Aorta (tissue), 5 donors: Measurements from ENCODE around the gene GPR107. TPM values are rescaled to one million over a fixed set of nuclear protein-coding genes. Genes with fewer than 3 reads are reported as not detected.
"Not testable (repeated sequence)": the region's sequence is repeated elsewhere in the genome, so short reads cannot be mapped to it uniquely, and the experiment has no call there.

Source experiments
- ATAC-seq: fragments of 200-7000 bp; cut with Tn5 transposase; one replicate; pipeline ENCODE4 v1.9.1; 2022; ENCODE audit warnings: moderate library complexity; ENCODE audit not compliant: low FRiP score
- DNase-seq, 2 donors: peaks; one replicate each; pipeline ENCODE4 v3.0.0-alpha.2; 2020
- H3K27ac ChIP-seq, 2 donors: one replicate each; pipeline ENCODE4 v1.5.1; 2013; ENCODE audit warnings: low read length in 2 of 2, mild to moderate bottlenecking in 2 of 2, moderate library complexity in 2 of 2, control low read depth in 1 of 2, inconsistent platforms in 1 of 2, low read depth in 1 of 2
- H3K27me3 ChIP-seq, 2 donors: one replicate each; pipeline ENCODE4 v1.6.1; 2013; ENCODE audit warnings: control low read depth in 1 of 2, low read length in 1 of 2, mild to moderate bottlenecking in 1 of 2, moderate library complexity in 1 of 2; ENCODE audit not compliant: insufficient read depth in 2 of 2, control insufficient read depth in 1 of 2
- H3K36me3 ChIP-seq, 2 donors: one replicate each; pipeline ENCODE4 v1.6.1; 2013; ENCODE audit warnings: control low read depth in 1 of 2, low read length in 1 of 2, mild to moderate bottlenecking in 1 of 2; ENCODE audit not compliant: insufficient read depth in 2 of 2, control insufficient read depth in 1 of 2
- H3K4me1 ChIP-seq, 2 donors: one replicate each; pipeline ENCODE4 v1.6.1; 2013; ENCODE audit warnings: low read length in 2 of 2, control low read depth in 1 of 2, mild to moderate bottlenecking in 1 of 2, moderate library complexity in 1 of 2; ENCODE audit not compliant: insufficient read depth in 2 of 2, control insufficient read depth in 1 of 2
- H3K4me3 ChIP-seq, 2 donors: one replicate each; pipeline ENCODE4 v1.5.1; 2013; ENCODE audit warnings: low read length in 2 of 2, control low read depth in 1 of 2, mild to moderate bottlenecking in 1 of 2
- H3K9me3 ChIP-seq: one replicate; pipeline ENCODE4 v1.6.1; 2013; ENCODE audit warnings: mild to moderate bottlenecking, low read length; ENCODE audit not compliant: control insufficient read depth
- WGBS, 2 donors: extraction: QIAGEN DNeasy Blood & Tissue Kit; methylation state at CpG; one replicate each; pipeline ENCODE4 v1.1.7; 2013; 5-methylcytosine and 5-hydroxymethylcytosine counted together
- intact Hi-C, 2 donors: fragments of 100-400 bp; cut with DNase I; formaldehyde crosslinking; loops; one replicate each; pipeline versions ENCODE4 v1.14.2 to v1.15.0; 2022
- polyA plus RNA-seq, 2 donors: library from polyadenylated mRNA; stranded (reverse); fragments of 200-250 nt; gene quantifications; one replicate each; pipeline ENCODE4 v1.2.3, GENCODE V29; 2013
- total RNA-seq, 2 donors: library from RNA; stranded (reverse); fragmentation: NEBNext Ultra II Directional; extraction: Animal tissue kit (Norgen Biotek cat#: 25700); gene quantifications; one replicate each; pipeline ENCODE4 v1.2.1, GENCODE V29; 2021
- donor health status: healthy with polysubstance abuse.
- donor health status: Bipolar disorder and iron deficiency.
- donor health status: DM: no; HTN: no; CAD: no.
- donor health status: DM: no; HTN: no; CAD: no.
- donor health status: DM: yes; HTN: yes; CAD: no.

GPR107 gene
- total and polyA plus RNA-seq, 4 donors: 7.4 to 48.2 (median 35.1) TPM

DNA sequence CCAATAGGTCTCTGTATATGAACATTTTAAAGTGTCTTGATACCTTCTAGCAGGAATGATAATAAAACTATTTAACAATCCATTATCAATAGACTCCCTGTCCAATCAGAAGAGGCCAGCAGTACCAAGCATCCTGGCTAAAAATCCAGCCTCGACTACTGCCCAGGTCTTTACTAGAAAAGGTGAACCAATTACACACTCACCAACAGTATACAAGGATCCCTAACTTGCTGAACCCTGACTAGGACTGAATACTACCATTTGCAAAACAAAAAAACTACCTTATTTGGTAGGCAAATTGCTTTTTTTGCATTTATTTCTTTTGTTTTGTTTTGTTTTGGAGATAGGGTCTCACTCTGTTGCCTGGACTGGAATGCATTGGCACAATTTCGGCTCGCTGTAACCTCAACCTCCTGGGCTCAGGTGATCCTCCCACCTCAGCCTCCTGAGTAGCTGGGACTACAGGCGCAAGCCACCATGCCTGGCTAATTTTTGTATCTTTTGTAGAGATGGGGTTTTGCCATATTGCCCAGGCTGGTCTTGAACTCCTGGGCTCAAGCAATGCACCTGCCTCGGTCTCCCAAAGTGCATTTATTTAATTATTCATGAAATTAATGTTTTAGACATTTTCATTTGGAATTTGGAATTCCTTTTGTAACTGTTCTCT is 38.2 kb upstream of the GPR107 start:
- Histone ChIP-seq H3K9me3 (peaks cover 3% of the 10 kb centered on the region), H3K36me3 (peaks cover 0 to 2% of the 10 kb centered on the region in 2 donors), H3K4me1 (peaks cover 0 to 2% of the 10 kb centered on the region in 2 donors), H3K4me3 (no peak overlapping the region), H3K27me3 (no peaks in the 10 kb centered on the region), H3K27ac (no peak overlapping the region)
- WGBS, 2 donors: 96 to 97% methylated on average over 5 of the region's 5 CpGs
- no peak for ATAC-seq
- intact Hi-C loops: no loop called here
- no peak for DNase-seq

GRCh38 chr9:130017076-130017475 is 36.6 kb upstream of the GPR107 start:
- Histone ChIP-seq H3K9me3 (no peaks in the 10 kb centered on the region), H3K27me3 (no peaks in the 10 kb centered on the region), H3K36me3 (no peaks in the 10 kb centered on the region), H3K27ac (peak overlapping the region; percentile 37 to 87), H3K4me1 (peaks cover 0 to 2% of the 10 kb centered on the region in 2 donors), H3K4me3 (no peak overlapping the region)
- no peak for DNase-seq
- no peak for ATAC-seq
- intact Hi-C loops: no loop called here
- 5 to 8% methylated on average over 2 of the region's 2 CpGs for WGBS, 2 donors

DNA sequence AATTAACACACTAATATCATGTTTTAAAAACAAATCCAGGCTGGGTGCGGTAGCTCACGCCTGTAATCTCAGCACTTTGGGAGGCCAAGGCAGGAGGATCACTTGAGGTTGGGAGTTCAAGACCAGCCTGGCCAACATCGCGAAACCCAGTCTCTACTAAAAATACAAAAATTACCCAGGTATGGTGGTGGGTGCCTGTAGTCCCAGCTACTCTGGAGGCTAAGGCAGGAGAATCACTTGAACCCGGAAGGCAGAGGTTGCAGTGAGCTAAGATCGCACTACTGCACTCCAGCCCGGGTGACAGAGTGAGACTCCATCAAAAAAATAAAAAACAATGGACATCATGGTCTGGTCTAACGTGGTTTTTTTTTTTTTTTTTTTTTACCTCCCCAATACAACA is 36.2 kb upstream of the GPR107 start:
- H3K9me3 ChIP-seq, H3K27me3 ChIP-seq, H3K36me3 ChIP-seq, H3K4me1 ChIP-seq, H3K27ac ChIP-seq, ATAC-seq, intact Hi-C loops, H3K4me3 ChIP-seq, DNase-seq: not testable (repeated sequence)
- WGBS, 2 donors: 95 to 96% methylated on average over 8 of the region's 8 CpGs

GRCh38 chr9:130018265-130018664 is 35.4 kb upstream of the GPR107 start:
- no peaks in the 10 kb centered on the region for H3K27me3 ChIP-seq
- H3K27ac ChIP-seq: no peak overlapping the region
- H3K36me3 ChIP-seq: no peaks in the 10 kb centered on the region
- DNase-seq (no peak), ATAC-seq (no peak)
- no peaks in the 10 kb centered on the region for H3K9me3 ChIP-seq
- H3K4me3 ChIP-seq: no peak overlapping the region
- H3K4me1 ChIP-seq: peaks cover 0 to 2% of the 10 kb centered on the region in 2 donors
- 62 to 64% methylated on average over 4 of the region's 4 CpGs for WGBS, 2 donors
- intact Hi-C loops: no loop called here

GRCh38 chr9:130020618-130021017 is 33.1 kb upstream of the GPR107 start:
- intact Hi-C loops: loop anchor here in 1 of 2 donors (5.0 kb wide), 1 partner anchor 53 kb away; no protein-coding TSS in a partner anchor
- no peaks in the 10 kb centered on the region for H3K27me3 ChIP-seq
- H3K4me3 ChIP-seq: no peak overlapping the region
- no peaks in the 10 kb centered on the region for H3K9me3 ChIP-seq
- H3K36me3 ChIP-seq: no peaks in the 10 kb centered on the region
- H3K27ac ChIP-seq: peak overlapping the region; percentile 70 to 85
- no peak for DNase-seq
- 3 to 6% methylated on average over 7 of the region's 7 CpGs for WGBS, 2 donors
- no peak for ATAC-seq
- peaks cover 0 to 2% of the 10 kb centered on the region in 2 donors for H3K4me1 ChIP-seq

- Histone ChIP-seq H3K27ac (no peak overlapping the region), H3K9me3 (no peaks in the 10 kb centered on the region), H3K4me3 (no peak overlapping the region), H3K27me3 (no peaks in the 10 kb centered on the region), H3K36me3 (no peaks in the 10 kb centered on the region), H3K4me1 (peaks cover 0 to 2% of the 10 kb centered on the region in 2 donors)
- ATAC-seq (peak; percentile 40), DNase-seq (no peak)
- intact Hi-C loops: loop anchor here in 1 of 2 donors (5.0 kb wide), 1 partner anchor 54 kb away; no protein-coding TSS in a partner anchor
- 1 to 3% methylated on average over 2 of the region's 2 CpGs for WGBS, 2 donors
Observed at GRCh38 chr9:130021123-130021522, 32.6 kb upstream of the GPR107 start.

- peak overlapping the region in 1 of 2 donors; percentile 2 for H3K27ac ChIP-seq
- not testable (repeated sequence) for H3K4me1 ChIP-seq, ATAC-seq, DNase-seq, H3K4me3 ChIP-seq, H3K27me3 ChIP-seq, H3K36me3 ChIP-seq, H3K9me3 ChIP-seq
- WGBS, 2 donors: 93 to 95% methylated on average over 3 of the region's 3 CpGs
- intact Hi-C loops: loop anchor here in 1 of 2 donors (5.0 kb wide), 1 partner anchor 55 kb away; no protein-coding TSS in a partner anchor
Observed at GRCh38 chr9:130021842-130022241, 31.9 kb upstream of the GPR107 start.

- peaks cover 0 to 2% of the 10 kb centered on the region in 2 donors for H3K4me1 ChIP-seq
- H3K9me3 ChIP-seq: no peaks in the 10 kb centered on the region
- no peaks in the 10 kb centered on the region for H3K36me3 ChIP-seq
- no peak for ATAC-seq
- intact Hi-C loops: loop anchor here in 1 of 2 donors (5.0 kb wide), 1 partner anchor 55 kb away; no protein-coding TSS in a partner anchor
- DNase-seq: no peak
- H3K4me3 ChIP-seq: no peak overlapping the region
- peak overlapping the region in 1 of 2 donors; percentile 57 for H3K27ac ChIP-seq
- no peaks in the 10 kb centered on the region for H3K27me3 ChIP-seq
- 80 to 85% methylated on average over 8 of the region's 8 CpGs for whole genome bisulfite sequencing, 2 donors
Observed at GRCh38 chr9:130022566-130023143, 31.1 kb upstream of the GPR107 start.
